HCT116 (cell line): ENCODE measurements around the gene TMEM115. TPM values are rescaled to one million over a fixed set of nuclear protein-coding genes. Genes with fewer than 3 reads are reported as not detected.

Experiments used
- ATAC-seq: fragments of 200-7000 bp; cut with Tn5 transposase; 2 replicates; pipeline ENCODE4 v1.9.1; 2020; ENCODE audit warnings: mild to moderate bottlenecking, moderate library complexity
- BruUV-seq: library from RNA; stranded (reverse); fragments of 400-500 nt; replicated peaks from 2 replicates; lab custom pipeline; 2021; lab: Mats Ljungman, UMichigan
- CTCF ChIA-PET: fragments of 300-600 bp; sonication (Branson Sonifier 250); formaldehyde crosslinking; loops from one replicate; lab custom pipeline; 2021; ENCODE audit warnings: antibody characterized with exemption; lab: Charles Lee
- POLR2A ChIA-PET: fragments of 300-600, 350-600 bp; sonication (Branson Sonifier 250); formaldehyde crosslinking; loops from one replicate; lab custom pipeline; 2021; ENCODE audit warnings: antibody characterized with exemption; lab: Charles Lee
- RAD21 ChIA-PET, 2 experiments: fragments of 300-600 bp; sonication (Branson Sonifier 250); formaldehyde crosslinking; loops; one replicate each; lab custom pipeline; 2023; ENCODE audit warnings: low total read pairs in 2 of 2; ENCODE audit not compliant: uncharacterized antibody in 2 of 2, unreplicated experiment in 2 of 2, low non-redundant PET in 1 of 2; lab: Charles Lee
- DNase-seq: peaks from one replicate; pipeline ENCODE4 v3.0.0-alpha.2; 2010; ENCODE audit warnings: low read depth, low spot score
- H2AFZ ChIP-seq: fragments of 200-600 bp; shearing (Covaris generic), sonication (generic); 2 replicates; pipeline ENCODE4 v1.6.1; 2017; ENCODE audit warnings: low read depth, mixed run types, mixed read lengths, antibody characterized with exemption, low read length; ENCODE audit not compliant: poor library complexity, severe bottlenecking
- H3K27ac ChIP-seq: 2 replicates; pipeline ENCODE4 v1.5.1; 2012; ENCODE audit warnings: low read depth, low read length
- H3K27me3 ChIP-seq: fragments of 200-600 bp; sonication (generic); 2 replicates; pipeline ENCODE4 v1.6.1; 2016; ENCODE audit warnings: mixed run types, low read length, mixed read lengths; ENCODE audit not compliant: insufficient read depth
- H3K36me3 ChIP-seq, 2 experiments: fragments of 200-500 bp in 1 of 2; fragments of 200-600 bp in 1 of 2; sonication (Bioruptor generic) in 1 of 2; sonication (generic) in 1 of 2; 2 replicates each; pipeline versions ENCODE4 v1.5.1 to v1.6.1; 2014 to 2016; ENCODE audit warnings: low read length in 2 of 2, inconsistent platforms in 1 of 2, mixed read lengths in 1 of 2, mixed run types in 1 of 2; ENCODE audit not compliant: insufficient read depth in 2 of 2, control insufficient read depth in 1 of 2
- H3K4me1 ChIP-seq, 2 experiments: fragments of 200-600 bp in 1 of 2; sonication (generic) in 1 of 2; 2 replicates each; pipeline versions ENCODE4 v1.5.1 to v1.6.1; 2012 to 2017; ENCODE audit warnings: low read length in 2 of 2, inconsistent platforms in 1 of 2, mild to moderate bottlenecking in 1 of 2, mixed read lengths in 1 of 2, mixed run types in 1 of 2, moderate library complexity in 1 of 2; ENCODE audit not compliant: insufficient read depth in 2 of 2, control insufficient read depth in 1 of 2
- H3K4me2 ChIP-seq: fragments of 200-600 bp; sonication (generic); 2 replicates; pipeline ENCODE4 v1.6.1; 2017; ENCODE audit warnings: mixed run types, low read length, mixed read lengths
- H3K4me3 ChIP-seq, 2 experiments: fragments of 200-600 bp in 1 of 2; sonication (generic) in 1 of 2; replicated peaks in 1 of 2; 2 replicates each; pipeline ENCODE4 v1.5.1; 2011 to 2016; ENCODE audit warnings: low read length in 2 of 2, control low read depth in 1 of 2, low read depth in 1 of 2, mild to moderate bottlenecking in 1 of 2, mixed read lengths in 1 of 2, mixed run types in 1 of 2
- H3K79me2 ChIP-seq: fragments of 200-600 bp; sonication (generic); 2 replicates; pipeline ENCODE4 v1.6.1; 2017; ENCODE audit warnings: mild to moderate bottlenecking, mixed run types, low read length, moderate library complexity, mixed read lengths; ENCODE audit not compliant: insufficient read depth
- H3K9ac ChIP-seq: fragments of 200-600 bp; sonication (generic); 2 replicates; pipeline ENCODE4 v1.6.1; 2016; ENCODE audit warnings: low read length, mixed read lengths
- H3K9me2 ChIP-seq: fragments of 200-600 bp; sonication (generic), shearing (Covaris generic); 2 replicates; pipeline ENCODE4 v1.6.1; 2017; ENCODE audit warnings: mixed run types, mild to moderate bottlenecking, moderate library complexity; ENCODE audit not compliant: insufficient read depth
- H3K9me3 ChIP-seq, 2 experiments: fragments of 200-500 bp in 1 of 2; fragments of 200-600 bp in 1 of 2; sonication (Bioruptor generic) in 1 of 2; sonication (generic) in 1 of 2; 2 replicates each; pipeline ENCODE4 v1.6.1; 2014 to 2017; ENCODE audit warnings: low read length in 2 of 2, mixed read lengths in 2 of 2, inconsistent platforms in 1 of 2, low read depth in 1 of 2, mild to moderate bottlenecking in 1 of 2, mixed run types in 1 of 2, moderate library complexity in 1 of 2; ENCODE audit not compliant: control insufficient read depth in 1 of 2, insufficient read depth in 1 of 2
- H4K20me1 ChIP-seq: fragments of 200-600 bp; sonication (generic), shearing (Covaris generic); 2 replicates; pipeline ENCODE4 v1.6.1; 2017; ENCODE audit warnings: mixed run types, mild to moderate bottlenecking, moderate library complexity; ENCODE audit not compliant: insufficient read depth
- CTCF ChIP-seq, 3 experiments: fragments of 200-600 bp in 1 of 3; sonication (generic) in 1 of 3; IDR thresholded peaks in 2 of 3; conservative IDR thresholded peaks in 1 of 3; 2 replicates each; pipeline ENCODE4 v1.5.1; 2012 to 2017; ENCODE audit warnings: low read depth in 2 of 3, low read length in 2 of 3, antibody characterized with exemption in 1 of 3, borderline replicate concordance in 1 of 3, control low read depth in 1 of 3, mild to moderate bottlenecking in 1 of 3, mixed read lengths in 1 of 3, mixed run types in 1 of 3, moderate library complexity in 1 of 3; ENCODE audit not compliant: insufficient read depth in 1 of 3
- EZH2 ChIP-seq: fragments of 200-600 bp; sonication (generic); IDR thresholded peaks from 2 replicates; pipeline ENCODE4 v1.6.1; 2017; ENCODE audit warnings: antibody characterized with exemption, mixed run types
- ZBTB33 ChIP-seq: IDR thresholded peaks from 2 replicates; pipeline ENCODE4 v1.6.1; 2011; ENCODE audit warnings: mild to moderate bottlenecking, low read length, moderate library complexity; ENCODE audit not compliant: insufficient replicate concordance; ENCODE audit errors: extremely low read depth
- ZNF274 ChIP-seq: fragments of 200-500 bp; sonication (Bioruptor generic); IDR thresholded peaks from 2 replicates; pipeline ENCODE4 v1.6.1; 2014; ENCODE audit warnings: mild to moderate bottlenecking, low read depth, low read length, inconsistent platforms
- intact Hi-C: fragments of 100-400 bp; cut with micrococcal nuclease; formaldehyde crosslinking; loops from 2 replicates; pipeline ENCODE4 v1.10.0; 2022
- total RNA-seq: library from RNA; stranded (reverse); gene quantifications from one replicate; pipeline ENCODE4 v1.2.1, GENCODE V29; 2021; ENCODE audit not compliant: unreplicated experiment
- TF ChIP-seq, protein P1 (sequence below): IDR thresholded peaks from 2 replicates; pipeline ENCODE4 v1.6.1; 2012; ENCODE audit warnings: low read depth

Gene TMEM115
- total RNA-seq, 1 experiment from 2014 or later = 24.6 TPM

DNA sequence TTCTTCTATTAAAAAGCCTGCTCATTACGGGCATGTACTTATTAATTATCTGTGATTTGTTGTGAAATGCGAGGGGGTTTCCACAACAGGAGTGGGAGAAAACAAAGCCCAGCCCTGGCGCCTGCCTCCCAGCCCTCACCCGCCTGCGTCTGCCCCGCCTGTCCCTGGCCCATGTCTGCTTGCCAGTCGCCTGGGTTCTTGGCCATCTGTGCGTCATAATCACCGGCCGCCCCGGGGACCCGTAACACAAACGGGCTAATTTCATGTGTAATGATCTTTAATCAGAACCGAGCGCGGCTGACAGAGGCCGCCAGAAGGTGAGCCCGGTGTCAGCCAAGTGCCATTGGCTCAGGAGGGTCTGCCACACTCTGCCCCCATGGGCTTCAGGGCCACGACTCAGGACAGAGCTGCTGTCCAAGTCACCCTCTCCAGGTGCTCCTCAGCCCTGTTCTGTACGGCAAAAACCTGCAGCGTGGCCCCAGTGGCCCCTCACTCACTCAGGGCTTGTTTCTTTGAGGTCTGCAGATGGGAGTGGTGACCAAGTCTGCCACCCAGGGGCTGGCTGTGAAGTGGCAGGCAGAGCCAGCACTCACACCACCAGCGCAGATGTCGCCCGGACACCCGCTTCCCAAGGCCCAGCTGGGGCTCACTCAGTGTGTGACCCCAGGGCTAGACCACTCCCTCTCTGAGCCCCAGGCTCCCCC, 28.8 kb upstream of the TMEM115 start:
- H3K79me2 ChIP-seq = no peaks in the 10 kb centered on the region
- H3K9me2 ChIP-seq = no peaks in the 10 kb centered on the region
- ATAC-seq = peak; percentile 77
- H3K4me1 ChIP-seq = peaks cover 0 to 12% of the 10 kb centered on the region in 2 experiments; a peak in 2 of 4 replicates
- H3K27ac ChIP-seq = no peak overlapping the region
- no peak overlapping the region for H2AFZ ChIP-seq
- no peaks in the 10 kb centered on the region for H3K9me3 ChIP-seq
- RAD21 ChIA-PET = no interaction called here
- H3K27me3 ChIP-seq = no peaks in the 10 kb centered on the region
- TF ChIP-seq CTCF (IDR thresholded peaks at IDR 0.05 in 2 of 3, conservative IDR thresholded peaks at IDR 0.05 in 1 of 3; ENCODE audit: borderline replicate concordance in 1 of 3, insufficient read depth in 1 of 3, low read depth in 2 of 3, low read length in 2 of 3) (peak in 2 of 3 experiments; percentile 51; a peak in 4 of 6 replicates), ZNF274 (no peak)
- TF ChIP-seq, all 23 proteins: peak for 1
- no peak overlapping the region for H3K4me3 ChIP-seq
- H3K36me3 ChIP-seq = no peaks in the 10 kb centered on the region
- no TSS peak for BruUV-seq
- no peaks in the 10 kb centered on the region for H4K20me1 ChIP-seq
- ChIA-PET POLR2A (no interaction called here), CTCF (no interaction called here)
- intact Hi-C loops = no loop called here
- DNase-seq = no peak
- H3K9ac ChIP-seq = no peak overlapping the region
- no peak overlapping the region for H3K4me2 ChIP-seq

GRCh38 chr3:50385754-50386153, 26.4 kb upstream of the TMEM115 start:
- intact Hi-C loops = no loop called here
- Histone ChIP-seq H3K36me3 (no peaks in the 10 kb centered on the region), H3K27ac (no peak overlapping the region), H3K27me3 (no peaks in the 10 kb centered on the region), H3K4me1 (no peaks in the 10 kb centered on the region), H3K9me3 (no peaks in the 10 kb centered on the region), H3K4me3 (no peak overlapping the region), H3K9ac (no peak overlapping the region), H2AFZ (no peak overlapping the region), H4K20me1 (no peaks in the 10 kb centered on the region), H3K4me2 (no peak overlapping the region), H3K79me2 (no peaks in the 10 kb centered on the region), H3K9me2 (no peaks in the 10 kb centered on the region)
- ChIA-PET POLR2A (interaction anchor here (1.0 kb wide), 1 partner anchor 11 kb away, joined by 3 read pairs; no protein-coding TSS in a partner anchor), RAD21 (no interaction called here), CTCF (no interaction called here)
- no TSS peak for BruUV-seq
- ATAC-seq = no peak
- TF ChIP-seq ZBTB33 (no peak), ZNF274 (no peak), EZH2 (no peak)
- TF ChIP-seq, protein P1, sequence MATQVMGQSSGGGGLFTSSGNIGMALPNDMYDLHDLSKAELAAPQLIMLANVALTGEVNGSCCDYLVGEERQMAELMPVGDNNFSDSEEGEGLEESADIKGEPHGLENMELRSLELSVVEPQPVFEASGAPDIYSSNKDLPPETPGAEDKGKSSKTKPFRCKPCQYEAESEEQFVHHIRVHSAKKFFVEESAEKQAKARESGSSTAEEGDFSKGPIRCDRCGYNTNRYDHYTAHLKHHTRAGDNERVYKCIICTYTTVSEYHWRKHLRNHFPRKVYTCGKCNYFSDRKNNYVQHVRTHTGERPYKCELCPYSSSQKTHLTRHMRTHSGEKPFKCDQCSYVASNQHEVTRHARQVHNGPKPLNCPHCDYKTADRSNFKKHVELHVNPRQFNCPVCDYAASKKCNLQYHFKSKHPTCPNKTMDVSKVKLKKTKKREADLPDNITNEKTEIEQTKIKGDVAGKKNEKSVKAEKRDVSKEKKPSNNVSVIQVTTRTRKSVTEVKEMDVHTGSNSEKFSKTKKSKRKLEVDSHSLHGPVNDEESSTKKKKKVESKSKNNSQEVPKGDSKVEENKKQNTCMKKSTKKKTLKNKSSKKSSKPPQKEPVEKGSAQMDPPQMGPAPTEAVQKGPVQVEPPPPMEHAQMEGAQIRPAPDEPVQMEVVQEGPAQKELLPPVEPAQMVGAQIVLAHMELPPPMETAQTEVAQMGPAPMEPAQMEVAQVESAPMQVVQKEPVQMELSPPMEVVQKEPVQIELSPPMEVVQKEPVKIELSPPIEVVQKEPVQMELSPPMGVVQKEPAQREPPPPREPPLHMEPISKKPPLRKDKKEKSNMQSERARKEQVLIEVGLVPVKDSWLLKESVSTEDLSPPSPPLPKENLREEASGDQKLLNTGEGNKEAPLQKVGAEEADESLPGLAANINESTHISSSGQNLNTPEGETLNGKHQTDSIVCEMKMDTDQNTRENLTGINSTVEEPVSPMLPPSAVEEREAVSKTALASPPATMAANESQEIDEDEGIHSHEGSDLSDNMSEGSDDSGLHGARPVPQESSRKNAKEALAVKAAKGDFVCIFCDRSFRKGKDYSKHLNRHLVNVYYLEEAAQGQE = no peak
- no peak for DNase-seq
